ENCODE results near the gene NCK1.

DNA sequence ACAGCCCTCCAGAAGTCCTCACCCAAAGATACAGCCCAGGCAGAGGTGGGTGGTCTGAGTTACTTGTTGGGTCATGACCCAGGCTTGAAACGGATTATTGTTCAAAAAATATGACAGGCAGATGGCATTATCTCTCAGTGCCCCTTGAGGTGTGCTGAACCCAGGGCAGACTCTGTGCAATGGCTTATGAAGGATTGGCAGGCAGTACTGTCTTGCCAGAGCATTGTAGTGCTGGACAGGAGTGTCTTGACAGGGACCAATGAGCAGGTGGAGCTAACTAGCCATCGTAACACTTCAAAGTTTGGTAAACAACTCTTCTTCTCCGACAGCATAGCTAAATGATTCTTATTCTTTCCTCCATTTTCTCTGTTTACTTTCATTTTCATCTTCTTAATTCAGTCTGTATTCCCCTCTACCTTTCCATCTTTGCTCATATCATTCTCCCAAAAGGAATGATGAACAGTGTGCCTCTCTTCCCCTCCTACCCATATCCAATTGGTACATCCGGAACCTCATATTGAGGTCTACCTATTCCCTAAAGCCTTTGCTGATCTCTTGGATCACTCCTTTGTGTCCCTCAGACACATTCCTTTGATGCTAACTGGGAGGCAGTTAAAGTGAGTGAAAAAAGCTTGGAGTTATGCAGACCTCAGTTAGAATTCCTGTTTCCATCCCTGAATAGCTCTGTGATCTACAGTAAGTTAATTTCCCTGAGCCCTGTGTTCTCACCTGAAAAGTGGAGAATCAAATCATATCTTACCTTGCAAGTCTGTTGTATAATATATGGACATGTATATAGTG lies 93.2 kb downstream of the NCK1 start:
- TF ChIP-seq TAF1 (IDR thresholded peaks at IDR 0.05; ENCODE audit: borderline replicate concordance, low read depth, low read length) = no peak
- TF ChIP-seq POLR2AphosphoS5 (IDR thresholded peaks at IDR 0.05; ENCODE audit: low read depth, low read length) = no peak

Data from GM12892 (cell line).